RCC 7860 (cell line): Measurements from ENCODE around the gene SAMD1.

Experiments used
- DNase-seq: peaks from one replicate; pipeline ENCODE4 v3.0.0-alpha.2; 2015; ENCODE audit warnings: low spot score
- FAIRE-seq: peaks from 2 replicates; lab custom pipeline; 2012; peaks lifted over from hg19 to GRCh38; lab: Jason Lieb, UNC

The SAMD1 gene

GRCh38 chr19:14090509-14091080 lies at the start of gene SAMD1:
Gene SAMD1 (minus strand): TSS chr19:14090751.
- DNase-seq (peak; percentile 60), FAIRE-seq (no peak)

- DNase-seq, result no peak
- no peak for FAIRE-seq
Measured at GRCh38 chr19:14139944-14140343, 49.4 kb upstream of the SAMD1 start.

- FAIRE-seq (no peak), DNase-seq (peak; percentile 10)
Measured at GRCh38 chr19:14138576-14139265, 48.2 kb upstream of the SAMD1 start.

GRCh38 chr19:14136509-14137281 lies 46.1 kb upstream of the SAMD1 start, which contains the start of gene ASF1B:
Gene ASF1B (minus strand): TSS chr19:14136589. CDS start chr19:14136456, 133 bp downstream.
- FAIRE-seq, result peak; percentile 86
- DNase-seq, result peak; percentile 99

- DNase-seq (no peak), FAIRE-seq (no peak)
Measured at GRCh38 chr19:14135985-14136508, 45.5 kb upstream of the SAMD1 start.

- DNase-seq (no peak), FAIRE-seq (no peak)
Measured at GRCh38 chr19:14135355-14135754, 44.8 kb upstream of the SAMD1 start.

- DNase-seq, result no peak
- no peak for FAIRE-seq
Measured at GRCh38 chr19:14127929-14128509, 37.5 kb upstream of the SAMD1 start.

GRCh38 chr19:14127176-14127575 lies 36.6 kb upstream of the SAMD1 start:
- DNase-seq, result no peak
- no peak for FAIRE-seq

- DNase-seq (no peak), FAIRE-seq (no peak)
Measured at GRCh38 chr19:14122924-14123323, 32.4 kb upstream of the SAMD1 start.

- no peak for FAIRE-seq
- no peak for DNase-seq
Measured at GRCh38 chr19:14120497-14120780, 29.9 kb upstream of the SAMD1 start.

GRCh38 chr19:14119644-14120496 lies 29.3 kb upstream of the SAMD1 start:
- DNase-seq (no peak), FAIRE-seq (no peak)

- no peak for FAIRE-seq
Measured at GRCh38 chr19:14119146-14119545, 28.6 kb upstream of the SAMD1 start.

GRCh38 chr19:14118165-14119051 lies 27.9 kb upstream of the SAMD1 start:
- peak; percentile 21 for DNase-seq
- FAIRE-seq, result no peak

More at GRCh38 chr19:14119146-14119545, 28.6 kb upstream of the SAMD1 start:
- no peak for DNase-seq

- FAIRE-seq (peak; percentile 31), DNase-seq (peak; percentile 93)
Measured at GRCh38 chr19:14117668-14118164, 27.2 kb upstream of the SAMD1 start, which contains the start of gene PRKACA. Gene PRKACA (minus strand): TSS chr19:14117762. CDS start chr19:14117547, 215 bp downstream.

GRCh38 chr19:14116918-14117578 lies 26.5 kb upstream of the SAMD1 start:
- no peak for DNase-seq
- FAIRE-seq, result no peak

- FAIRE-seq, result no peak
- DNase-seq, result no peak
Measured at GRCh38 chr19:14116525-14116917, 26.0 kb upstream of the SAMD1 start.

GRCh38 chr19:14115756-14116155 lies 25.2 kb upstream of the SAMD1 start:
- DNase-seq (no peak), FAIRE-seq (no peak)

GRCh38 chr19:14114854-14115253 lies 24.3 kb upstream of the SAMD1 start:
- no peak for FAIRE-seq
- DNase-seq, result no peak

- FAIRE-seq (no peak), DNase-seq (no peak)
Measured at GRCh38 chr19:14114439-14114838, 23.9 kb upstream of the SAMD1 start.
